ENCODE measurements around the gene SNX22. TPM values are rescaled to one million over a fixed set of nuclear protein-coding genes. Genes with fewer than 3 reads are reported as not detected.

The SNX22 gene
- total and polyA plus RNA-seq, 9 of the 15 experiments (the other 6 are each of a cell fraction or from before 2014, with no cell fraction given) = 0.91 to 3.0 (median 2.0) TPM

DNA sequence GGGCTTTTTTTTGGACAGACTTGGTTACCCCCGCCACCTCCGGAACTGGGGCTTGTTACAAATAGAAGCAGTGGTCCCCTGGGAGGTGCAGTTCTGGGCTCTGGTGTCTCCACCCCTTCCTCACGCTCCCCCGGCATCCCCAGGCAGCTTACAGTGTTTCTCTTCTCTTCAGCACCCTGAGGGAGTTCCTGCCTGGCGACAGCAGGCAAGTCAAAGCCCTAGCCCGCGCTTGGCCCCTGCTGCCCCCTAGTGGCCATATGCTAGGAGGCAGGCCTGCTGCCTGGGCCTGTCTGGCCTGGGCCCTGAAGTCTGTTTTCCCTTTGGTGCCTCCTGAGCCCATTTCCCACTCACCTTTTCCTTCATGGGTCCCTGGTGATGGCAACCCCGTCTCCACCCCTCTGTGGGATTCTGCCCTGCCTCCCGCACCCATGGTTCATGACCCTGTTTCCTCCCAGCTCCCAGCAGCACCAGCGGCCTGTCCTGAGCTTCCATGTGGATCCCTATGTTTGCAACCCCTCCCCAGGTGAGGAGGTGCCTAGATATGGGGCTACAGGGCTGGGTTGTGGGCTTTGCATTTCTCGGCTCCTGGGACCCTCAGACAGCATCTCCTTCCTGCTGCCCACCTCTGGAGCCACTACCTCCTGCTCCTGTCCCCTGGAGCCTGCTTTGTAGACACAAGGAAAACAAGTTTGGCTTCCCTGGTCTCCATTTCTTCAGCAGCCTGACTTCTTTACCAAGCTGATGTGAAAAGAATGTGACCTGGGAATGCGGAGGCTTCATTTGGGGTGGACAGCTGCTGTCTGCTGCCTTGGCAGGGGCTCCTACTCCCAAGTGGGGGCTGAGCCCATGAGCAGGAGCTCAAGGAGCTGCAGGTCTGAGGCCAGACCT, 2.2 kb downstream of the SNX22 start (continued):
- TF ChIP-seq, protein P1, sequence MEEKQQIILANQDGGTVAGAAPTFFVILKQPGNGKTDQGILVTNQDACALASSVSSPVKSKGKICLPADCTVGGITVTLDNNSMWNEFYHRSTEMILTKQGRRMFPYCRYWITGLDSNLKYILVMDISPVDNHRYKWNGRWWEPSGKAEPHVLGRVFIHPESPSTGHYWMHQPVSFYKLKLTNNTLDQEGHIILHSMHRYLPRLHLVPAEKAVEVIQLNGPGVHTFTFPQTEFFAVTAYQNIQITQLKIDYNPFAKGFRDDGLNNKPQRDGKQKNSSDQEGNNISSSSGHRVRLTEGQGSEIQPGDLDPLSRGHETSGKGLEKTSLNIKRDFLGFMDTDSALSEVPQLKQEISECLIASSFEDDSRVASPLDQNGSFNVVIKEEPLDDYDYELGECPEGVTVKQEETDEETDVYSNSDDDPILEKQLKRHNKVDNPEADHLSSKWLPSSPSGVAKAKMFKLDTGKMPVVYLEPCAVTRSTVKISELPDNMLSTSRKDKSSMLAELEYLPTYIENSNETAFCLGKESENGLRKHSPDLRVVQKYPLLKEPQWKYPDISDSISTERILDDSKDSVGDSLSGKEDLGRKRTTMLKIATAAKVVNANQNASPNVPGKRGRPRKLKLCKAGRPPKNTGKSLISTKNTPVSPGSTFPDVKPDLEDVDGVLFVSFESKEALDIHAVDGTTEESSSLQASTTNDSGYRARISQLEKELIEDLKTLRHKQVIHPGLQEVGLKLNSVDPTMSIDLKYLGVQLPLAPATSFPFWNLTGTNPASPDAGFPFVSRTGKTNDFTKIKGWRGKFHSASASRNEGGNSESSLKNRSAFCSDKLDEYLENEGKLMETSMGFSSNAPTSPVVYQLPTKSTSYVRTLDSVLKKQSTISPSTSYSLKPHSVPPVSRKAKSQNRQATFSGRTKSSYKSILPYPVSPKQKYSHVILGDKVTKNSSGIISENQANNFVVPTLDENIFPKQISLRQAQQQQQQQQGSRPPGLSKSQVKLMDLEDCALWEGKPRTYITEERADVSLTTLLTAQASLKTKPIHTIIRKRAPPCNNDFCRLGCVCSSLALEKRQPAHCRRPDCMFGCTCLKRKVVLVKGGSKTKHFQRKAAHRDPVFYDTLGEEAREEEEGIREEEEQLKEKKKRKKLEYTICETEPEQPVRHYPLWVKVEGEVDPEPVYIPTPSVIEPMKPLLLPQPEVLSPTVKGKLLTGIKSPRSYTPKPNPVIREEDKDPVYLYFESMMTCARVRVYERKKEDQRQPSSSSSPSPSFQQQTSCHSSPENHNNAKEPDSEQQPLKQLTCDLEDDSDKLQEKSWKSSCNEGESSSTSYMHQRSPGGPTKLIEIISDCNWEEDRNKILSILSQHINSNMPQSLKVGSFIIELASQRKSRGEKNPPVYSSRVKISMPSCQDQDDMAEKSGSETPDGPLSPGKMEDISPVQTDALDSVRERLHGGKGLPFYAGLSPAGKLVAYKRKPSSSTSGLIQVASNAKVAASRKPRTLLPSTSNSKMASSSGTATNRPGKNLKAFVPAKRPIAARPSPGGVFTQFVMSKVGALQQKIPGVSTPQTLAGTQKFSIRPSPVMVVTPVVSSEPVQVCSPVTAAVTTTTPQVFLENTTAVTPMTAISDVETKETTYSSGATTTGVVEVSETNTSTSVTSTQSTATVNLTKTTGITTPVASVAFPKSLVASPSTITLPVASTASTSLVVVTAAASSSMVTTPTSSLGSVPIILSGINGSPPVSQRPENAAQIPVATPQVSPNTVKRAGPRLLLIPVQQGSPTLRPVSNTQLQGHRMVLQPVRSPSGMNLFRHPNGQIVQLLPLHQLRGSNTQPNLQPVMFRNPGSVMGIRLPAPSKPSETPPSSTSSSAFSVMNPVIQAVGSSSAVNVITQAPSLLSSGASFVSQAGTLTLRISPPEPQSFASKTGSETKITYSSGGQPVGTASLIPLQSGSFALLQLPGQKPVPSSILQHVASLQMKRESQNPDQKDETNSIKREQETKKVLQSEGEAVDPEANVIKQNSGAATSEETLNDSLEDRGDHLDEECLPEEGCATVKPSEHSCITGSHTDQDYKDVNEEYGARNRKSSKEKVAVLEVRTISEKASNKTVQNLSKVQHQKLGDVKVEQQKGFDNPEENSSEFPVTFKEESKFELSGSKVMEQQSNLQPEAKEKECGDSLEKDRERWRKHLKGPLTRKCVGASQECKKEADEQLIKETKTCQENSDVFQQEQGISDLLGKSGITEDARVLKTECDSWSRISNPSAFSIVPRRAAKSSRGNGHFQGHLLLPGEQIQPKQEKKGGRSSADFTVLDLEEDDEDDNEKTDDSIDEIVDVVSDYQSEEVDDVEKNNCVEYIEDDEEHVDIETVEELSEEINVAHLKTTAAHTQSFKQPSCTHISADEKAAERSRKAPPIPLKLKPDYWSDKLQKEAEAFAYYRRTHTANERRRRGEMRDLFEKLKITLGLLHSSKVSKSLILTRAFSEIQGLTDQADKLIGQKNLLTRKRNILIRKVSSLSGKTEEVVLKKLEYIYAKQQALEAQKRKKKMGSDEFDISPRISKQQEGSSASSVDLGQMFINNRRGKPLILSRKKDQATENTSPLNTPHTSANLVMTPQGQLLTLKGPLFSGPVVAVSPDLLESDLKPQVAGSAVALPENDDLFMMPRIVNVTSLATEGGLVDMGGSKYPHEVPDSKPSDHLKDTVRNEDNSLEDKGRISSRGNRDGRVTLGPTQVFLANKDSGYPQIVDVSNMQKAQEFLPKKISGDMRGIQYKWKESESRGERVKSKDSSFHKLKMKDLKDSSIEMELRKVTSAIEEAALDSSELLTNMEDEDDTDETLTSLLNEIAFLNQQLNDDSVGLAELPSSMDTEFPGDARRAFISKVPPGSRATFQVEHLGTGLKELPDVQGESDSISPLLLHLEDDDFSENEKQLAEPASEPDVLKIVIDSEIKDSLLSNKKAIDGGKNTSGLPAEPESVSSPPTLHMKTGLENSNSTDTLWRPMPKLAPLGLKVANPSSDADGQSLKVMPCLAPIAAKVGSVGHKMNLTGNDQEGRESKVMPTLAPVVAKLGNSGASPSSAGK (IDR thresholded peaks at IDR 0.05) = no peak
- TF ChIP-seq ADNP (tag; IDR thresholded peaks at IDR 0.05) (no peak), SP1 (CRISPR knock-in tag; IDR thresholded peaks at IDR 0.05) (0 out of 2 replicates have a peak, but pooled peaks have one; percentile 32), ELF2 (CRISPR knock-in tag; IDR thresholded peaks at IDR 0.05) (peak; percentile 79; the same call in 1 of the 2 replicates), PURB (CRISPR knock-in tag; IDR thresholded peaks at IDR 0.05; ENCODE audit: low read depth) (no peak), ZKSCAN3 (CRISPR knock-in tag; IDR thresholded peaks at IDR 0.05) (no peak), KDM5B (IDR thresholded peaks at IDR 0.05; ENCODE audit: insufficient replicate concordance, low read depth, low read length) (peak; percentile 37), MXI1 (IDR thresholded peaks at IDR 0.05; ENCODE audit: low read depth, low read length) (no peak), ZNF146 (CRISPR knock-in tag; IDR thresholded peaks at IDR 0.05; ENCODE audit: unreplicated experiment) (no peak), HDAC1 (IDR thresholded peaks at IDR 0.05) (no peak), GABPA (tag; conservative IDR thresholded peaks at IDR 0.05; ENCODE audit: low read depth) (no peak)
- TF ChIP-seq, protein P2, sequence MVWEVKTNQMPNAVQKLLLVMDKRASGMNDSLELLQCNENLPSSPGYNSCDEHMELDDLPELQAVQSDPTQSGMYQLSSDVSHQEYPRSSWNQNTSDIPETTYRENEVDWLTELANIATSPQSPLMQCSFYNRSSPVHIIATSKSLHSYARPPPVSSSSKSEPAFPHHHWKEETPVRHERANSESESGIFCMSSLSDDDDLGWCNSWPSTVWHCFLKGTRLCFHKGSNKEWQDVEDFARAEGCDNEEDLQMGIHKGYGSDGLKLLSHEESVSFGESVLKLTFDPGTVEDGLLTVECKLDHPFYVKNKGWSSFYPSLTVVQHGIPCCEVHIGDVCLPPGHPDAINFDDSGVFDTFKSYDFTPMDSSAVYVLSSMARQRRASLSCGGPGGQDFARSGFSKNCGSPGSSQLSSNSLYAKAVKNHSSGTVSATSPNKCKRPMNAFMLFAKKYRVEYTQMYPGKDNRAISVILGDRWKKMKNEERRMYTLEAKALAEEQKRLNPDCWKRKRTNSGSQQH (CRISPR knock-in tag; IDR thresholded peaks at IDR 0.05) = 0 out of 2 replicates have a peak, but pooled peaks have one; percentile 24

Measured in K562 (cell line).